Liver (tissue), 3 donors: ENCODE data around the gene MFF.

Experiments used
- FOXA1 ChIP-seq: IDR thresholded peaks from 2 replicates; pipeline ENCODE4 v1.6.1; 2016; ENCODE audit warnings: antibody characterized with exemption
- JUND ChIP-seq, 2 donors: IDR thresholded peaks; 2 replicates each; pipeline ENCODE4 v1.6.1; 2016; ENCODE audit warnings: antibody characterized with exemption in 2 of 2
- RAD21 ChIP-seq, 2 donors: IDR thresholded peaks; 2 replicates each; pipeline ENCODE4 v1.6.1; 2016; ENCODE audit warnings: antibody characterized with exemption in 2 of 2, mild to moderate bottlenecking in 2 of 2
- SP1 ChIP-seq: IDR thresholded peaks from 2 replicates; pipeline ENCODE4 v1.6.1; 2018; ENCODE audit warnings: antibody characterized with exemption, mild to moderate bottlenecking
- YY1 ChIP-seq: IDR thresholded peaks from 2 replicates; pipeline ENCODE4 v1.6.1; 2016; ENCODE audit warnings: antibody characterized with exemption, mild to moderate bottlenecking
- ZBTB33 ChIP-seq: IDR thresholded peaks from 2 replicates; pipeline ENCODE4 v1.6.1; 2016; ENCODE audit warnings: antibody characterized with exemption
- TF ChIP-seq, protein P1 (sequence below): fragments of 150-350 bp; IDR thresholded peaks from 2 replicates; pipeline ENCODE4 v1.5.1; 2017; ENCODE audit warnings: improper control_type of control experiment, low read depth, low read length; ENCODE audit not compliant: missing input control
- donor health status: healthy.
- donor health status: healthy.

DNA sequence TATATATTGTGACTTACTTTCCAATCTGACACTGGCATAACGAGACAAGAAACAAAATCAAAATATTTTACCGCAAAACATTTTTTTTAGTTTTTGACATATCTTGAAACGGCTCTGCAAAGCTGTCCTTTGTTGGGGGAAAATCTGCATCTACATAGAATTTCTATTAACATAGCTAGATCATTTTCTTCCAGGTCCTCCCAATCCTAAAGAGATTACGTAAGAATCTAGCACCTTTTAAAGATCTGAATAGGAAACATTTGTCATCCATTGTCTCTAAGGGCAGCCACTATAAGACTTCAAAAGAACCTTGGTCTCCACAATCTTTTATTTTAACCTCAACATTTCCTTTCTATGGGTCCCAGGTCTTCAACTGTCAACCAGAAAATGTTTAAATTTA, 1.2 kb upstream of the MFF start:
- TF ChIP-seq, protein P1, sequence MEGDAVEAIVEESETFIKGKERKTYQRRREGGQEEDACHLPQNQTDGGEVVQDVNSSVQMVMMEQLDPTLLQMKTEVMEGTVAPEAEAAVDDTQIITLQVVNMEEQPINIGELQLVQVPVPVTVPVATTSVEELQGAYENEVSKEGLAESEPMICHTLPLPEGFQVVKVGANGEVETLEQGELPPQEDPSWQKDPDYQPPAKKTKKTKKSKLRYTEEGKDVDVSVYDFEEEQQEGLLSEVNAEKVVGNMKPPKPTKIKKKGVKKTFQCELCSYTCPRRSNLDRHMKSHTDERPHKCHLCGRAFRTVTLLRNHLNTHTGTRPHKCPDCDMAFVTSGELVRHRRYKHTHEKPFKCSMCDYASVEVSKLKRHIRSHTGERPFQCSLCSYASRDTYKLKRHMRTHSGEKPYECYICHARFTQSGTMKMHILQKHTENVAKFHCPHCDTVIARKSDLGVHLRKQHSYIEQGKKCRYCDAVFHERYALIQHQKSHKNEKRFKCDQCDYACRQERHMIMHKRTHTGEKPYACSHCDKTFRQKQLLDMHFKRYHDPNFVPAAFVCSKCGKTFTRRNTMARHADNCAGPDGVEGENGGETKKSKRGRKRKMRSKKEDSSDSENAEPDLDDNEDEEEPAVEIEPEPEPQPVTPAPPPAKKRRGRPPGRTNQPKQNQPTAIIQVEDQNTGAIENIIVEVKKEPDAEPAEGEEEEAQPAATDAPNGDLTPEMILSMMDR, result no peak
- TF ChIP-seq JUND (IDR thresholded peaks at IDR 0.05) (no peak), FOXA1 (no peak), SP1 (no peak), YY1 (no peak), ZBTB33 (no peak), RAD21 (IDR thresholded peaks at IDR 0.05) (no peak)
